K562 (cell line): ENCODE data around the gene KIF20A. TPM values are rescaled to one million over a fixed set of nuclear protein-coding genes. Genes with fewer than 3 reads are reported as not detected.

Experiments used
- ATAC-seq: fragments of 200-7000 bp; cut with Tn5 transposase; 3 replicates; pipeline ENCODE4 v1.9.1; 2020; ENCODE audit warnings: moderate library complexity
- BruUV-seq: library from RNA; stranded (reverse); fragments of 400-500 nt; replicated peaks from 2 replicates; lab custom pipeline; 2021; lab: Mats Ljungman, UMichigan
- CTCF ChIA-PET: fragments of 300-600 bp; formaldehyde crosslinking; extraction: SDS; loops from one replicate; lab custom pipeline; 2021; ENCODE audit warnings: low intra/inter-chr PET ratio; lab: Yijun Ruan, JAX
- POLR2A ChIA-PET: fragments of 300-600, 350-650 bp; sonication (Branson Sonifier 250); formaldehyde crosslinking; extraction: SDS; loops from one replicate; lab custom pipeline; 2021; ENCODE audit warnings: antibody characterized with exemption, inconsistent platforms; lab: Yijun Ruan, JAX
- DNase-seq, 4 experiments: peaks; one replicate each; pipeline versions ENCODE4 v3.0.0 to v3.0.0-alpha.2; 2011 to 2018; ENCODE audit warnings: low spot score in 3 of 4, mixed read lengths in 3 of 4; ENCODE audit errors: extremely low read depth in 1 of 4
- FAIRE-seq: peaks from 2 replicates; lab custom pipeline; 2011; peaks lifted over from hg19 to GRCh38; lab: Jason Lieb, UNC
- H2AFZ ChIP-seq: 2 replicates; pipeline ENCODE4 v1.6.0; 2011; ENCODE audit warnings: low read depth, low read length, control low read depth, inconsistent platforms
- H3K27ac ChIP-seq: fragments of 200-600 bp; 3 replicates; pipeline ENCODE4 v1.8.0; 2011; ENCODE audit warnings: low read depth, mild to moderate bottlenecking, control low read depth, inconsistent platforms, low read length, moderate library complexity, mixed read lengths; ENCODE audit errors: extremely low read depth
- H3K27me3 ChIP-seq, 2 experiments: fragments of 300-600 bp in 1 of 2; 2 replicates in 1 of 2; 3 replicates in 1 of 2; pipeline versions ENCODE4 v1.6.0 to v1.8.0; 2011; ENCODE audit warnings: inconsistent platforms in 2 of 2, low read length in 2 of 2, mild to moderate bottlenecking in 1 of 2, mixed read lengths in 1 of 2, moderate library complexity in 1 of 2; ENCODE audit not compliant: control insufficient read depth in 2 of 2, insufficient read depth in 2 of 2
- H3K36me3 ChIP-seq: fragments of 300-600 bp; 3 replicates; pipeline ENCODE4 v1.8.0; 2011; ENCODE audit warnings: mild to moderate bottlenecking, low read length, inconsistent platforms; ENCODE audit not compliant: control insufficient read depth, insufficient read depth
- H3K4me1 ChIP-seq, 2 experiments: fragments of 200-600 bp in 1 of 2; replicated peaks in 1 of 2; 2 replicates in 1 of 2; 3 replicates in 1 of 2; pipeline versions ENCODE4 v1.5.1 to v1.8.0; 2011; ENCODE audit warnings: inconsistent platforms in 2 of 2, low read length in 2 of 2, mild to moderate bottlenecking in 1 of 2, mixed read lengths in 1 of 2, moderate library complexity in 1 of 2; ENCODE audit not compliant: control insufficient read depth in 2 of 2, insufficient read depth in 2 of 2
- H3K4me2 ChIP-seq: 2 replicates; pipeline ENCODE4 v1.6.1; 2011; ENCODE audit warnings: low read length, control low read depth, inconsistent platforms, mixed read lengths; ENCODE audit not compliant: insufficient read depth
- H3K4me3 ChIP-seq: fragments of 200-600 bp; sonication (generic), shearing (Covaris generic); 2 replicates; pipeline ENCODE4 v1.5.1; 2016; ENCODE audit warnings: control low read depth, inconsistent platforms
- H3K79me2 ChIP-seq: fragments of 200-600 bp; 3 replicates; pipeline ENCODE4 v1.8.0; 2011; ENCODE audit warnings: low read length, inconsistent platforms; ENCODE audit not compliant: control insufficient read depth, insufficient read depth
- H3K9ac ChIP-seq, 2 experiments: 2 replicates each; pipeline versions ENCODE4 v1.6.0 to v1.6.1; 2011; ENCODE audit warnings: low read depth in 2 of 2, low read length in 2 of 2, control low read depth in 1 of 2, inconsistent platforms in 1 of 2, mild to moderate bottlenecking in 1 of 2, mixed read lengths in 1 of 2; ENCODE audit not compliant: insufficient read depth in 1 of 2
- H3K9me1 ChIP-seq: one replicate; pipeline ENCODE4 v1.6.0; 2011; ENCODE audit warnings: inconsistent platforms, mild to moderate bottlenecking, low read length, moderate library complexity; ENCODE audit not compliant: control insufficient read depth, insufficient read depth
- H3K9me3 ChIP-seq: replicated peaks from 2 replicates; pipeline ENCODE4 v1.5.1; 2011; ENCODE audit warnings: low read depth, low read length, inconsistent platforms; ENCODE audit not compliant: control insufficient read depth, insufficient read depth
- H4K20me1 ChIP-seq: replicated peaks from 2 replicates; pipeline ENCODE4 v1.6.1; 2011; ENCODE audit warnings: low read length, inconsistent platforms, mixed read lengths; ENCODE audit not compliant: control insufficient read depth, insufficient read depth
- ATF4 ChIP-seq: fragments of 450-650 bp; formaldehyde crosslinking; IDR thresholded peaks from 2 replicates; pipeline ENCODE4 v1.4.0; 2022; ENCODE audit warnings: mild to moderate bottlenecking, moderate library complexity
- CREB3L1 ChIP-seq: fragments of 450-650 bp; IDR thresholded peaks from 2 replicates; pipeline ENCODE4 v1.6.1; 2014; ENCODE audit warnings: low read depth, mild to moderate bottlenecking, moderate library complexity, borderline replicate concordance
- ELF1 ChIP-seq: fragments of 200-800 bp; sonication (Bioruptor generic); IDR thresholded peaks from 2 replicates; pipeline ENCODE4 v1.6.1; 2016; ENCODE audit warnings: missing genetic modification characterization, missing compliant biosample characterization
- HDAC2 ChIP-seq: fragments of 450-650 bp; IDR thresholded peaks from 2 replicates; pipeline ENCODE4 v1.6.1; 2016; ENCODE audit warnings: mild to moderate bottlenecking
- HDAC3 ChIP-seq: fragments of 450-650 bp; IDR thresholded peaks from 2 replicates; pipeline ENCODE4 v1.6.1; 2018; ENCODE audit warnings: borderline replicate concordance, mild to moderate bottlenecking, moderate library complexity; ENCODE audit not compliant: partially characterized antibody
- MAFG ChIP-seq: fragments of 450-650 bp; conservative IDR thresholded peaks from 2 replicates; pipeline ENCODE4 v1.6.1; 2016; ENCODE audit warnings: missing genetic modification characterization, missing compliant biosample characterization
- PHF8 ChIP-seq: fragments of 200-600 bp; sonication (generic); IDR thresholded peaks from 2 replicates; pipeline ENCODE4 v1.6.1; 2012; ENCODE audit warnings: mixed run types, mild to moderate bottlenecking, inconsistent platforms, low read length, moderate library complexity, borderline replicate concordance
- RFX7 ChIP-seq: fragments of 250-450 bp; sonication (Bioruptor Pico); IDR thresholded peaks from 2 replicates; pipeline ENCODE4 v1.5.1; 2021; ENCODE audit warnings: mild to moderate bottlenecking
- SMARCB1 ChIP-seq: IDR thresholded peaks from 2 replicates; pipeline ENCODE4 v1.6.1; 2011; ENCODE audit warnings: improper control_type of control experiment, low read depth; ENCODE audit not compliant: insufficient read length
- SOX6 ChIP-seq: fragments of 450-650 bp; IDR thresholded peaks from 2 replicates; pipeline ENCODE4 v1.6.1; 2014; ENCODE audit warnings: mild to moderate bottlenecking
- SP1 ChIP-seq: sonication (generic); formaldehyde crosslinking; IDR thresholded peaks from 2 replicates; pipeline ENCODE4 v1.8.1; 2022; ENCODE audit warnings: mild to moderate bottlenecking, missing genetic modification reagents
- TSHZ1 ChIP-seq: fragments of 250-450 bp; sonication (Bioruptor Pico); IDR thresholded peaks from 2 replicates; pipeline ENCODE4 v1.4.0; 2020; ENCODE audit warnings: mild to moderate bottlenecking, moderate library complexity
- ZNF764 ChIP-seq: fragments of 250-450 bp; sonication (Bioruptor Pico); IDR thresholded peaks from 2 replicates; pipeline ENCODE4 v1.4.0; 2020; ENCODE audit warnings: low read depth, mild to moderate bottlenecking, moderate library complexity
- WGBS: fragments of 100-300 bp; shearing (Covaris generic); methylation state at CpG from one replicate; pipeline ENCODE4 v1.1.6; 2016; ENCODE audit warnings: low coverage, mixed read lengths; ENCODE audit not compliant: insufficient coverage; ENCODE audit errors: missing lambda C conversion rate; 5-methylcytosine and 5-hydroxymethylcytosine counted together
- in situ Hi-C: fragments of 300-500 bp; cut with MboI; formaldehyde crosslinking; loops from 4 replicates; pipeline ENCODE4 v1.15.0; 2018; ENCODE audit warnings: inconsistent platforms, mixed read lengths
- intact Hi-C: fragments of 100-400 bp; cut with micrococcal nuclease; formaldehyde crosslinking; loops from 2 replicates; pipeline ENCODE4 v1.14.2; 2022
- polyA plus RNA-seq, 8 experiments: library from polyadenylated mRNA; depleted of rRNA in 4 of 8; stranded (reverse) in 5 of 8; unstranded in 3 of 8; fragments of >200 nt; fragmentation: Nextera tagmentation in 2 of 8; fragmentation: Illumina TruSeq in 1 of 8; extraction: Ambion mirVana in 2 of 8; extraction: Trizol in 1 of 8; gene quantifications; 2 replicates each; pipeline versions ENCODE4 v1.2.1 to v1.2.3, GENCODE V29; 2011 to 2014; ENCODE audit warnings: inconsistent platforms in 1 of 8, missing spikeins in 1 of 8
- total RNA-seq, 7 experiments: library from RNA; depleted of rRNA in 6 of 7; stranded (reverse); fragments of >200 nt in 6 of 7; fragmentation: Illumina TruSeq in 2 of 7; extraction: Trizol in 2 of 7; gene quantifications; 2 replicates each; pipeline versions ENCODE4 v1.2.1 to v1.2.3, GENCODE V29; 2011 to 2021; ENCODE audit warnings: low replicate concordance in 1 of 7

The KIF20A gene
- total and polyA plus RNA-seq, 9 of the 15 experiments (the other 6 are each of a cell fraction or from before 2014, with no cell fraction given) = 36.8 to 61.2 (median 55.5) TPM

- no peak for TF ChIP-seq ZNF764 (CRISPR knock-in tag)
These were observed at the start of gene KIF20A, which contains the start of gene BRD8 (continued) for GRCh38 chr5:138178516-138179276.

- no peaks in the 10 kb centered on the region for H4K20me1 ChIP-seq
- WGBS = 18% methylated on average over 6 of the region's 6 CpGs
- DNase-seq = no peak
- no peak for ATAC-seq
- H3K4me3 ChIP-seq = no peak overlapping the region
- H3K9me1 ChIP-seq = no peaks in the 10 kb centered on the region
- peaks cover 7 to 8% of the 10 kb centered on the region in 2 experiments; a peak in 2 of 5 replicates for H3K27me3 ChIP-seq
- TF ChIP-seq TSHZ1 (CRISPR knock-in tag) = no peak
- no peak for TF ChIP-seq PHF8
- no peak for TF ChIP-seq SP1 (CRISPR knock-in tag)
- no peak for TF ChIP-seq RFX7 (CRISPR knock-in tag)
- no peak for TF ChIP-seq MAFG (tag)
- no peak for TF ChIP-seq SOX6
- no peak for TF ChIP-seq ATF4 (CRISPR knock-in tag)
- TF ChIP-seq CREB3L1 = no peak
- no peak for TF ChIP-seq SMARCB1
- no peak for TF ChIP-seq ELF1
- TF ChIP-seq HDAC2 = no peak
- no peak for TF ChIP-seq HDAC3
- H3K4me2 ChIP-seq = no peak overlapping the region
- no peaks in the 10 kb centered on the region for H3K4me1 ChIP-seq
- FAIRE-seq = no peak
- H2AFZ ChIP-seq = no peak overlapping the region
- POLR2A ChIA-PET = interaction anchor here (0.7 to 1.4 kb wide), 2 partner anchors 19 to 788 kb away, joined by 3 to 5 read pairs; no protein-coding TSS in a partner anchor
- H3K27ac ChIP-seq = no peak overlapping the region
- CTCF ChIA-PET = no interaction called here
- BruUV-seq = no TSS peak
- intact Hi-C loops = no loop called here
- no peaks in the 10 kb centered on the region for H3K9me3 ChIP-seq
- in situ Hi-C loops = no loop called here
- H3K9ac ChIP-seq = no peak overlapping the region
- no peaks in the 10 kb centered on the region for H3K36me3 ChIP-seq
- H3K79me2 ChIP-seq = no peaks in the 10 kb centered on the region
These were observed 49.6 kb upstream of the KIF20A start for GRCh38 chr5:138129347-138129746.
